Left ventricle myocardium superior (tissue), 1 donor: ENCODE results near the gene SLC7A5. TPM values are rescaled to one million over a fixed set of nuclear protein-coding genes. Genes with fewer than 3 reads are reported as not detected.
A peak's percentile ranks its signal among the peaks of the same experiment; 100 is the strongest.
"Not testable (repeated sequence)": the region's sequence is repeated elsewhere in the genome, so short reads cannot be mapped to it uniquely, and the experiment has no call there.

Experiments used
- ATAC-seq: fragments of 200-7000 bp; cut with Tn5 transposase; one replicate; pipeline ENCODE4 v1.9.1; 2020; ENCODE audit warnings: mild to moderate bottlenecking, moderate library complexity
- DNase-seq: peaks from one replicate; pipeline ENCODE4 v3.0.0-alpha.2; 2020
- intact Hi-C: fragments of 100-400 bp; cut with micrococcal nuclease; formaldehyde crosslinking; loops from one replicate; pipeline ENCODE4 v1.11.0; 2022
- long read RNA-seq: library from polyadenylated mRNA; unstranded; transcript quantifications from one replicate; pipeline ENCODE4 v2.0.0, GENCODE V29; 2021
- total RNA-seq: library from RNA; stranded (reverse); fragmentation: NEBNext Ultra II Directional; extraction: Animal tissue kit (Norgen Biotek cat#: 25700); gene quantifications from one replicate; pipeline ENCODE4 v1.2.1, GENCODE V29; 2021
- donor health status: DM: no; HTN: yes; CAD: no; lungs with severe emphysema.

The SLC7A5 gene
- 2.0 TPM for total RNA-seq
- long read RNA-seq: 0 reads

DNA sequence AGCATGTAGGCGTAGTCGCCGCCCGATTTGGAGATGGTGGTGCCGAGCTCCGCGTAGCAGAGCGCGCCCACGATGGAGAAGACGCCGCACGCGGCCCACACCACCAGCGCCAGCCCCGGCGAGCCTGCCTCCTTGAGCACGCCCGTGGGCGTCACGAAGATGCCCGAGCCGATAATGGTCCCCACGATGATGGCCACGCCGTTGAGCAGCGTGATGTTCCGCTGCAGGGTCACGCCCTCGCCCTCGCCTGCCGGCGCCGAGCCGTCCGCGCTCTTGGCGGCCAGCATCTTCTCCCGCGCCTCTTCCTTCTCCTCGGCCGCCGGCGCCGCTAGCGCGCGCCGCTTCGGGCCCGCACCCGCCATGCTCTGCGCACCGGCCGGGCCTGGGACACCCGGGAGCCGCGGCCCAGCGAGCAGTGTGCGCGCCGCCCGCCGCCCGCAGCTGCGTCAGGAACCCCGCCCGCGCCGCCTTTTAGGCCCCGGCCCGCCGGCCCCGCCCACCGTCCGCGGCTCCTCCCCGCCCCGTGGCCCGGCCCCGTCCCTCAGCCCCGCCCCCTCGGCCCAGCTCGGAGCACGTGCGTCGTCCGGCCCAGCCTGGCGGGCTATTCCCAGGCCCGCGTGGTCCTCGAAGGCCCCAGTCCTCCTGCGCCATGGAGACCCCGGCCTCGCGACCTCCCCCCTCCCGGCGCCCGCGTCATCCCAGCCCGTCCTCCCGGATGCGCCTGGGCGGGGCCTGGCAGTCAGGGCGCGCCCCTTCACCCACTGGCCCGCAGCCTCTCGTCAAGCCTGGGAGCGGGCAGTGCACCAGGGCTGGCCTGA lies at the start of gene SLC7A5:
SLC7A5 (minus strand) TSS at position 447 of the 818 bp plus-strand sequence; CDS start at position 362, 85 bp downstream.
- ATAC-seq: peak; percentile 90
- intact Hi-C loops: not testable (repeated sequence)
- peak; percentile 90 for DNase-seq

DNA sequence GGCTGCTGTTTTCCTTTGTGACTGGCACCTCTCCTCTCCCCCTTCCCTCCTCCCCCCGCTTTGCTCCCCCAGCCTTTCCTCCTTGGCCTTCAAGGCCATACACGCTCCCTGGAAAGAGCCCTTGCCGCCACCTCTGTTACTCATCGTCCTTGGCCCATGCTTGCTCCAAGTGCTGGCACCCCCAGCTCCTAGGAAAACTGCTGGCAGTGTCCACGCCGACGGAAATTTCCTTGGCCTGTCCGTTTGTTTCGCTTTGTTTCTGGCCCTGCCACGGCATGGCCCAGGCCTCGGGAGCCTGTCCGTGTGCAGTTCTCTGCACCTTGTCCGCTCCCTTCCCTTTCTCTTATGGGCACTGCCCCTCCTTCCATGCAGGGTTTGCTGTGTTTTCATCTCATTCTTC lies 49.0 kb upstream of the SLC7A5 start:
- intact Hi-C loops: no loop called here
- ATAC-seq (no peak), DNase-seq (no peak)

DNA sequence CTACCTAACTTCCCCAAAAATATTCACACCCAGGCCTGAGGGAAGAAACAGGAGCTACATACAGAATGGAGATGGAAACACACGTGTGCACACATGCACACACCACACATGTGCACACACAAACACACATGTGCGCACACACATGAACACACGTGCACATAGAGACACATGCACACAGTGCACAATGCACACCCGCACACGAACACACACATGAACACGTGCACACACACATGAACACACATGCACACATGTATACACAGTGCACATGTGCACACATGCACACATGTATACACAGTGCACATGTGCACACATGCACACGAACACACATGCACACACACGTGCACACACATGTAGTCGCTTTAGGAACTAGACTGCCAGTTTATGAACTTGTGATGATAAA lies 48.2 kb upstream of the SLC7A5 start:
- intact Hi-C loops: no loop called here
- DNase-seq (no peak), ATAC-seq (no peak)

DNA sequence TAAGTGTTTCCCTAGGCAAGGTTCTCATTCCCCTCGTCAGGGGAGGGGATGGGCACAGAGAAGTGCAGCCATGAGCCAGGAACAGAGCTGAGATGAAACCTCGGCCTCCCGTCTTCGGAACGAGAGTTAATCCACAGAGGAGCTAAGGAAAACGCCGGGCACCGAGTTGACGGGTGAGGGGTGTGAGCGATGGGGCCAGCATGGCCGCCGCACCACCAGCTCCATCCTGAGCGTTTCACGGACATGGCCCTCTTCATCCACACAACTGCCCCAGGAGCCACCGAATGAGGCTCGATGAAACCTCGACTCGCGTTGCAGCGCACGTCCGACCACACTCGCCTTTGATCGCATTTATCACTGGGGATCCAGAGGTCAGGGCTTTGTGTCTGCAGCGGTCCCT lies 45.5 kb upstream of the SLC7A5 start:
- intact Hi-C loops: no loop called here
- DNase-seq: no peak
- ATAC-seq: no peak

DNA sequence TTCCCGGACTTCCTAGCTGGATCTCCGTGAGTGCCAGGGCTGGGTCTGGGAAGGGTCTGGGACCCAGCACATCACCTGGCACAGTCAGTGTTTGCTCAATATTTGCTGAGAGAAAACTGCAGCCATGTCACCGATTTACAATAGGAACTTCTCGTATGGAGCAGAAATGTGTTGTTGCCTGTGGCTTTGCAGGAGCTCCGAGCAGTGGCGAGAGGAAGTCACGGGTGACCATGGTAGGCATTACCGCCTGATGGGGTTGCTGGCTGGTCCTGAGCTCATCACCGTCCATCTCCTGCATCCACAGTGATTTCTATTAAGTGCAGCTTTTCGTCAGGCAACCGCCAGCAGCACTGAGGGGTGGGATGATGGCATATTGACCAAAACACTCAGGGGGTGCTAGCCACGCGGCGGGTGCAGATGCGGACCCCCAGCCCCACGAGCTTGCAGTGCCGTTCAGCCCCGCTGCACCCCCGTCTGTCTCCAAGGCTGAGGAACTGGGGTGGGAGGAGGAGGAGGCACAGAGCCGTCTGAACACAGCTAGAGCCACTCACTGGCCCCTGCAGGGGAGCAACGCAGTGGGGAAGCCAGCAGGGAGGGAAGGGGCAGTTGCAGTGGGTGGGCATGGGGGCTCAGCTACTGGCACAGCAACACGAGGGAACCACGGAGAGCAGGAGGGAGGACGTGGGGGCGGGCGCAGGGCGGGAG lies 44.9 kb upstream of the SLC7A5 start:
- intact Hi-C loops, ATAC-seq, DNase-seq: not testable (repeated sequence)

DNA sequence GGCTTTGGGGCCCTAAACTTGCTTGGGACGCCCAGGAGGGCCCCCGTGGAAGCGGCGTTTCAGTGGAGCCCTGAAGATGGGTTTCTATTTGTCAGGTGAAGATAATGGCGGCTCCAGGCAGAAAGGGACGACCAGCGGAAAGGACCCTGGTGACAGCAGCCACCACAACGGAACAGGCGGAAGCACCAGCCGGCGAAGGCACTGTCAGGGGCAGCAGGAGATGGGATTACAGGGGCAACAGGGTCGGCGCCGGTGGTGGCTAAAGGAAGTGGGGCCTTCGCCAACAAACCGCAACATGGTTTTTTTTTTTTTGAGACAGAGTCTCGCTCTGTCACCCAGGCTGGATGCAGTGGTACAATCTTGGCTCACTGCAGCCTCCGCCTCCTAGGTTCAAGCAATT lies 43.4 kb upstream of the SLC7A5 start:
- intact Hi-C loops, ATAC-seq, DNase-seq: not testable (repeated sequence)

DNA sequence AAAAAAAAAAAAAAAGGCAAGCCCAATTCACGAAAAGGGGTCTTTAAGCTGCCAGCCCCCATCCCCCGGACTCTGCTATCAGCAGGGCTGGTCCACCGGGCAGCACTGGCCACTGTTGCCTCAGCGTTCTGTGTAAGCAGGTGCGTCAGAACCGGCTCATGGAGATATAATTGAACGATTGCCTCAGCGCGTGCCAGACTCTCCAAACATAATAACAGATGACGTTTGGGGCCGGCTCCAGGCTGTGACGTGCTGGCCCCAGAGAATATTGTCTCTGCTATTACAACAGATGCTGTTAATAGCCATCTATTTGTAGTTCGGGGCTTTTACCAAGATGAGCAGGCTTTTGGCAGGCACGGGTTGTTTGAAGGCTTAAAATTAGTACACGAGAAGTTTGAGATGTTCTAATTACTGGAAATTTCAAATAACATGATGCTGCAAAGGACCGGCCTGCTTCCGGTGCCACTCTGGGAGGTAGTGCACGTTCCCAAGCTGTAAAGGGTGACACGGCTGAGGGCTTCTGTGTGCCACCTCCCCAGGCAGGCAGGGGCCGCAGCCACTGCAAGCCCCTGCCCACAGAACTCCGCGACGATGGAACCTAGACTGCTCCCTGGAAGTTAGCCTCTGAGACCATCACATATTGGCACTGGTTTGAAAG lies 41.9 kb upstream of the SLC7A5 start:
- peak; percentile 89 for DNase-seq
- intact Hi-C loops: not testable (repeated sequence)
- ATAC-seq: peak; percentile 93

DNA sequence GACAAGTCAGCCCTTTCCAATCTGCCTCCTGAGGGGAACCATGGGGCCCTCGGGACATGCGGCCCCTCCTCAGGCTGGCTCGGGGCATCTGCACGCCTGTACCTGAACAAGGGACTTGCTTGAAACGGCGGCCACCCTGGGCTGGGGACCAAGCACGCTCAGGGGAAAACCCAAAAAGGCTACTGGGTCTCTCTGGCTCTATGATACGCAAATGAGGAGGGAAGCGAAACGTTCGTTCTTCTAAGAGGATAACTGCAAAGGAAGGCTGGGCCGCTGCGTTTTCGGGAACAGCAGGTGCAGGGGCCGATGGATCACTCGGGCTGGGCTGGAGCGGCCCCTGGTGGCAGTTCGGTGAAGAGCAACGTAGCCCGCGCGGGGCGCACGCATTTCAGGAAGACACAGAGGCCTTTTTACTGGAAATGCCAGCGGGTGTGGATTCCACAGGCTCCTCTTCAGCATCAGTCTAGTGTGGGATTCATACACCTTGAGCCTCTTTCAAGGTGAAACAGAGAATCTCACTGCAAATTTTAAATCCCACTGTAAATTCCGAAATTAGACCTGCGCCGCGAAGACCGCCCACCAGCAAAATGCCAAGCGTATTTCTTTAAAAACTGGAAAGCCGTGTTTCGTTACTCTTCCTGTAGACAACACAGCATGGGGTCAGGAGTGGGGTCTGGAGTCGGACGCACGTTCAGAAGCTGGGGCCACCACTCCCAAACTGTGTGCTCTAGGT lies 40.1 kb upstream of the SLC7A5 start:
- intact Hi-C loops: not testable (repeated sequence)
- ATAC-seq (peak; percentile 39), DNase-seq (peak; percentile 83)

DNA sequence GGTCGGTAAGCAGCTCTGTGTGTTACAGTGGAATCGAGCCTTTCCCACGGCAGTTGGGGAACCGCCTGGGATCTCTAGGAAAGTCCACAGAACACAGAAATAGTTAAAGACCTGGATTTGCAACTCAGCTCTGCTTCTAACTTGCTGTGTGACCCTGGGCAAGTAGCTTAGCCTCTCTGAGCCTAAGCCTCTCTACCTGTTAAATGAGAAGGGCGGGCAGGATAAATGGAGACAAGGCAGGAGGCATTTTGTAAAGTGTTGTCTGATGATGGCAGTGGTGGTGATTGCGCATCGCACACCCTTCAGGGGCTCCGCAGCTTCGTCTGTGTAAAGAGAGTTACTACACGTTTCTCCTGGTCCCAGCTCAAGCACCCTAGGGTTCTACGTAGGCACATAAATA lies 38.8 kb upstream of the SLC7A5 start:
- DNase-seq, intact Hi-C loops, ATAC-seq: not testable (repeated sequence)

DNA sequence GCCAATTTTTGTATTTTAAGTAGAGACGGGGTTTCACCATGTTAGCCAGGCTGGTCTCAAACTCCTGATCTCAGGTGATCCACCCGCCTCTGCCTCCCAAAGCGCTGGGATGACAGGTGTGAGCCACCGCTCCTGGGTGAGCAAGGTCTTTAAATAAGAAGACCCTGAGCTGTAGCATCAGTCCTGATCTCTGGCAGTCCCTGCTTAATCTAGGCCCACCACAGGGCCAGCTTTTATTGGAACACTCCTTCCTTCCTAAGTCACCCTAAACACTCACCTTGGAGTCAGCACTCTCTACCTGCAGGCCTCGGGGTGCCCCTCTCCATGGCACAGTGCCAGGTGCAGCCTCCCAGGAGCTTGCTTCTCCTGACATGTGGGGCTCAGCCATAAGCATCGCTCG lies 36.2 kb upstream of the SLC7A5 start:
- DNase-seq, intact Hi-C loops, ATAC-seq: not testable (repeated sequence)

DNA sequence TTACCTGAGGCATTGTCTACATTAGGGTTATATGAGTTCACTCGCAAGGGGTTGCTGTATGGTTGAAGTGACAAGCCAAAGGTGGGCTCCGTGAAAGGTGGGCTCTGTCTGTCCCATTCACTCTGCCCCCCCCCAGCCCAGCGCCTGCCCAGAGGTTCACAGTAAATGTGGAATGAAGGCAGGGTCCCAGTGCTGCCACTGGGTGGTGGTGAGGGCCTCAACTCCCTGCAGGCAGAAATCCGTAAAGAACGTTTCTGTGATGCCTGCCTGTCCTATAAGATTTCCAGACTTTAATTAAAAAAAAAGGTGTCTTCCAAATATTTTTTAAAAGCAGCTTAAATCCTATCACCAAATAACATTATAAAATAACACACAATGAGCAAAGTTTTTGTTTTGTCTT lies 35.7 kb upstream of the SLC7A5 start:
- intact Hi-C loops, ATAC-seq: not testable (repeated sequence)

DNA sequence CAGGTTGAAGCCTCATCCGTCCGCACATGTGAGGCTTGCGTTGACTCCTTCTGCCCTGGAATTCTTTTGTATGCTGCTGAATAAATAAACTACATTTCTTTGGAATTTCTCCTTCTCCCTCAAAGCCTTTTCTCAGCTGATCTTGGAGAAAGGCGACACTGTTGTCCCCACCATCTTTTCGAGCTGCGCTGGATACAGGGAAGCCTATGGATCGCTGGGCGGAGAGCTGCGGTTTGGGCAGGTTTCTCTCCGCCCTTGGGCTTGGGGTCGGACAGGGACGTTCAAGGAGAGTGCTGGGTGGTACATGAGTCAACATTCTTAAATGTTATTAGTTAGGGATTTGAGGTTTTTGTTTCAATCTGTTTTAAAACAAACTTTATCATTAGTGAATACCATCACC lies 31.2 kb upstream of the SLC7A5 start:
- DNase-seq, intact Hi-C loops, ATAC-seq: not testable (repeated sequence)

More for the DNA sequence above, 35.7 kb upstream of the SLC7A5 start:
- DNase-seq: not testable (repeated sequence)

DNA sequence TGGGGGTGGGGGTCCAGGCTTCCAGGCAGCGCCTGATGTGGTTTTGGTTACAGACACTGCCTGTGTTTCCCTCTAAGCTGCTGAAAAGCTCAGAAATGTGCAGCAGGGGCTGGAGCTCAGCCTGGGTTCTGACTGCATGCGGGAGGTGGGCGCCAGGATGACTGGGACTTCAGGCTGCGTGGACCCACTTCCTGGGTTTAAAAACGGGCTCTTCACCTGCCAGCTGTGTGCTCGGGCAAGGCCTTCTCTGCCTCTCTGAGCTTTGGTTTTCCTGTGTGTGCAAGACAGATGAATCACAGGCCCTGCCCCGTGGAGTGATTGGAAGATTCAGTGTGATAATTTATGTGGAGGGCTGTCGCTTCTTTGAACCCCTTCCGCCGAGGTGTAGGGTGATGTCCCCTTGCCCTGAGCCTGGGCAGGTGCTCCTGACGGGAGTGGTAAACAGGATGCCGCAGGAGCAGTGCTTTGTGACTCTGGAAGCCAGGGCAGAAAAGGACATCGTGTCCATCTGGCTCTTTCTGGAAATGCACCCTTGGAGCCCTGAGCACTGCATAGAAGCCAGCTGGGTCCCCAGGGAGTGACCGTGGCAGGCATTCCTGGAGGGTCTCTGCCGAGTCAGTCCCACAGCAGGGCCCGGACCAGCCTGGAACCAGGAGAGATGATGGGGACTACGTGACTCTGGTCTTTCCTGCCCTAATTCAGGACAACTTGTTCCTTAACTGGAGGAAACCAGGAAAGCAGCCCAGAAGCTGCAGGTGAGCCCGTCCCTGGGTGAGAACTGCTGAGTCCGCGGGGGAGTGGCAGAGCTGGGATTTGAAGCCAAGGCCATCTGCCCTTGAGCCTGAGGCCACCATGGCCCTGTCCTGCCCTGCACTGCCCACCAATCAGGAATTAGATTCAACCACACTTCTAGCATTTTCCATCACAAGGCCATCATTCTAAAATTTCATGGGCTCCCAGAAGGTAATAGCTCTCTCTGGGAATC lies 28.5 kb upstream of the SLC7A5 start:
- no peak for ATAC-seq
- no peak for DNase-seq
- intact Hi-C loops: no loop called here

DNA sequence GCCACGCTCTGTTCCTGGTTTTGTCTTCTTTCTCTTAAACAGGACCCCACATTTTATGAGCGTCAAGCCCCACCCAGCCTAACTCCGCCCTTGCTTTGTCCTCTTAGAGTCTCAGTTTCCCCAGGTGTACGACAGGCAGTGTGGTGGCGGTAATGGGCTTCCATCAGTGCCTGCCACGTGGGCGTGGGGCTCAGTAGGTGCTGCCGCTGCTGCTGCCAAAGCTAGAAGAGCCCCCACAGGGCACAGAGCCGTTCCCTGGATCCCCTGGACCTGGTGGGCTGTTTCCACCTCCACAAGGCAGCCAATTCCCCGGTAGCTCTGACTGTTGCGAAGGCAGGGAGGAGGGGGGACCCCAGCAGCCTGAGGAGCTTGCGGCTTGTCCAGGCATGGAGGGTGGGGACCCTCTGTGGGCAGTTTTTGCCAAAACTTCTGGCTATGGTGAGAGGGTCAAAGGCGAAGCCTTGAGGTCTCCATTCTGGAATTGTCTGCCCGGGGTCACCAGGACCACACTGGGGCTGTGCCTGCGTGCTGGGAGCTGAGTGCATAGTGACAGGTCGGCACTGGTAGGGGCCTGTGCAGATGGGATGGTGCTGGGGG lies 27.7 kb upstream of the SLC7A5 start:
- intact Hi-C loops, DNase-seq, ATAC-seq: not testable (repeated sequence)

DNA sequence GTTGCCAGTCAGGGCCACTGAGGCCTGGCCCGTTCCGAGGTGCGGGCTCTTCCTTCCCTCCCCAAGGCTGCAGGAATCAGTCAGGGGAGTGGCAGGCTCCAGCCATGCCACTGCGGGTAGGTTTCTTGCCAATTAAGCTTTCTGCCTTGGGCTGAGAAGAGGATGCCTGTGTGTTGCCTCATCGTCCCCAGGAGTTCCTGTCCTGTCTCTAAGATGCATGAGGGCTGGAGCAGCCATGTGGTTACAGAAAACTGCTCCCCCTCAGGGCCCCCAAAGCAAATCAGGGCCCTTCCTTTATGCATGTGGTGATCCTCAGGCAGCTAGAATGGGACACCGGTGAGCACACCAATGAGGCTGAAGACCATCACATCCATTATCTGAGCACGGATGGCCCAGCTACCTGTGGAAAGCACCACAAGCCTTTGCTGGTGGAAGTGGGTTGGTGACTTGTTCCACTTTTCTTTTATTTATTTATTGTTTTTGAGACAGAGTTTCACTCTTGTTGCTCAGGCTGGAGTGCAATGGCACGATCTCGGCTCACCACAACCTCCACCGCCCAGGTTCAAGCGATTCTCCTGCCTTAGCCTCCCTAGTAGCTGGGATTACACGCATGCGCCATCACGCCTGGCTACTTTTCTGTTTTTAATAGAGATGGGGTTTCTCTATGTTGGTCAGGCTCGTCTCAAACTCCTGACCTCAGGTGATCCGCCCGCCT lies 27.0 kb upstream of the SLC7A5 start:
- ATAC-seq, DNase-seq, intact Hi-C loops: not testable (repeated sequence)

DNA sequence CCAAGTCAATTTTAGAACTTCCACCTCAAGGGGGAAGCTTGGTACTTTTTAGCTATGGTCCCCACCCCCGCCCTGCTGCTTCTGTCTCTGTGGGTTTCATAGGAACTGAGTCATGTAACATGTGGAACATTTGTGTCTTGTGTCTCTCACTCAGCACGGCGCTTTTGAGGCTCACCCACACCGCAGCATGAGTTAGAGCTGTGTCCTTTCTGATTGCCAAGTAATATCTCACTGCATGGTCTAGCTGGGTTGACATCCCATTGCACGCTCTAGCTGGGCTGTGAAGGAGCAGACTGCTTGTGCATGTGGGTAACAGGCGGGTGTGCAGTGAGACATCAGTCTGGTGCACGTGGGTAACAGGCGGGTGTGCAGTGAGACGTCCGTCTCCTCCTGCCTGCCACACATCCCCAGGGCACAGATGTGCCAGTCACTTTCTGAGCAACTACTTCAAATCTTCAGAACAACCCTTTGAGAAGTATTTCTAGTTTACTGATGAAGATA lies 26.4 kb upstream of the SLC7A5 start:
- peak; percentile 10 for ATAC-seq
- intact Hi-C loops: no loop called here
- no peak for DNase-seq

DNA sequence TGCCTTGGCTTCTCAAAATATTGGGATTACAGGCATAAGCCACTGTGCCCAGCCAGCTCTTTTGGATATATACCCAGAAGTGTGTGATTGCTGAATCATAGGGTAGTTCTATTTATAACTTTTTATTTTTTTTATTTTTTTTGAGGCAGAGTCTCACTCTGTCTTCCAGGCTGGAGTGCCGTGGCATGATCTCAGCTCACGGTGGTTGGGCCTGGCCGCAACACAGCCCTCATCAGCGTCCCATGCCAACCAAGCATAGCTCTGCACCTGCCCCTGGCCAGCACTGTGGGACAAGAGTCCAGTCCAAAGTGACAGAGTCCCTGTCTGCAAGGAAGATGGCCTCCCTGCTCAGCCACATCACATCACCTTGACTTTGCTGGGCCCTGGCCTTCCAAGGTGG lies 24.7 kb upstream of the SLC7A5 start:
- DNase-seq (peak; percentile 58), ATAC-seq (peak; percentile 91)
- intact Hi-C loops: not testable (repeated sequence)
